SU-DHL-6 (cell line): ENCODE data around the gene AKAP6.

ENCODE experiments used
- H2AFZ ChIP-seq: fragments of 200-600 bp; sonication (generic); 2 replicates; pipeline ENCODE4 v1.6.1; 2014; ENCODE audit warnings: low read depth, mild to moderate bottlenecking, moderate library complexity, mixed read lengths, antibody characterized with exemption, low read length; ENCODE audit not compliant: severe bottlenecking
- H3F3A ChIP-seq: fragments of 200-600 bp; shearing (Covaris generic); 2 replicates; pipeline ENCODE4 v1.6.0; 2016; ENCODE audit warnings: antibody characterized with exemption, mild to moderate bottlenecking; ENCODE audit not compliant: insufficient read depth
- H3K27ac ChIP-seq: fragments of 200-600 bp; sonication (generic); 2 replicates; pipeline ENCODE4 v1.5.1; 2016; ENCODE audit warnings: low read depth, mild to moderate bottlenecking, low read length, moderate library complexity, mixed read lengths
- H3K27me3 ChIP-seq: fragments of 200-600 bp; sonication (generic), shearing (Covaris generic); 2 replicates; pipeline ENCODE4 v1.6.0; 2014; ENCODE audit warnings: mild to moderate bottlenecking, low read length
- H3K36me3 ChIP-seq: fragments of 200-600 bp; sonication (generic); 2 replicates; pipeline ENCODE4 v1.6.1; 2014; ENCODE audit warnings: mild to moderate bottlenecking, low read length, mixed read lengths
- H3K4me2 ChIP-seq: fragments of 300-600, 200-600 bp; shearing (Covaris generic), sonication (generic); 2 replicates; pipeline ENCODE4 v1.6.0; 2014; ENCODE audit warnings: low read length, low read depth, mild to moderate bottlenecking; ENCODE audit not compliant: poor library complexity, severe bottlenecking
- H3K4me3 ChIP-seq: fragments of 200-600 bp; sonication (generic); 2 replicates; pipeline ENCODE4 v1.5.1; 2014; ENCODE audit warnings: antibody characterized with exemption, low read length, mild to moderate bottlenecking, mixed read lengths; ENCODE audit not compliant: insufficient read depth, poor library complexity, severe bottlenecking
- H3K79me2 ChIP-seq: fragments of 200-600 bp; sonication (generic); 2 replicates; pipeline ENCODE4 v1.6.1; 2014; ENCODE audit warnings: mild to moderate bottlenecking, low read length, moderate library complexity; ENCODE audit not compliant: insufficient read depth
- H3K9ac ChIP-seq: fragments of 200-600 bp; sonication (generic); 2 replicates; pipeline ENCODE4 v1.7.0; 2014; ENCODE audit warnings: mild to moderate bottlenecking, low read length
- H3K9me2 ChIP-seq: fragments of 200-600 bp; sonication (generic); replicated peaks from 2 replicates; pipeline ENCODE4 v1.6.1; 2014; ENCODE audit warnings: low read length; ENCODE audit not compliant: insufficient read depth
- H3K9me3 ChIP-seq: fragments of 200-600 bp; sonication (generic); 2 replicates; pipeline ENCODE4 v1.6.1; 2014; ENCODE audit warnings: low read length, mixed read lengths; ENCODE audit not compliant: insufficient read depth
- H4K20me1 ChIP-seq: fragments of 200-600 bp; sonication (generic); 2 replicates; pipeline ENCODE4 v1.6.1; 2014; ENCODE audit warnings: low read depth, mild to moderate bottlenecking, antibody characterized with exemption, low read length, moderate library complexity, mixed read lengths
- EZH2phosphoT487 ChIP-seq: fragments of 200-600 bp; sonication (generic), shearing (Covaris generic); conservative IDR thresholded peaks from 2 replicates; pipeline ENCODE4 v1.6.1; 2018; ENCODE audit warnings: mild to moderate bottlenecking, antibody characterized with exemption, low read length, moderate library complexity, mixed read lengths
- TF ChIP-seq, protein P1 (sequence below): fragments of 200-600 bp; sonication (generic); IDR thresholded peaks from one replicate; pipeline ENCODE4 v1.5.1; 2017; ENCODE audit warnings: antibody characterized with exemption, mild to moderate bottlenecking, low read length, moderate library complexity; ENCODE audit not compliant: insufficient read depth, poor library complexity, severe bottlenecking

The AKAP6 gene

DNA sequence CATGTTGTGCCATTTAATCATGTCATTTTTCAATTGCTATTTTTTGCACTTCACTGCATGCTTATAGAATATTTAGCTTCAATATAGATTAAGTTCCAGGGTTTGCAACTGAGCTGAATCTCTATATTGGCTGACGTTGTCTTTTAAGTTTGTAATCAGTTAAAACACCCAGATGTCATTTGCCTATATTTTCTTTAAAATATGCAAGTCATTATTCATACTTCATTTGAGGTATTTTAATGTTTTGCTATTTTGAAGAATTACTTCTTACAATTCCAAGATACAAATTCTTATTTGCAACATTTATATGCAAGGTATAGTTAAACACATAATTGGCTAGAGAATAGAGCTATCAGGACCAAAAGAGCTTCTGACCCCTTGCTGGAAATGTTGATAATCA is 434.6 kb downstream of the AKAP6 start:
- Histone ChIP-seq H3F3A (no peaks in the 10 kb centered on the region), H3K9ac (no peak overlapping the region), H3K4me3 (no peak overlapping the region), H3K27me3 (no peaks in the 10 kb centered on the region), H2AFZ (no peak overlapping the region), H3K27ac (no peak overlapping the region), H4K20me1 (no peaks in the 10 kb centered on the region), H3K9me3 (no peaks in the 10 kb centered on the region), H3K79me2 (no peaks in the 10 kb centered on the region), H3K4me2 (no peak overlapping the region), H3K36me3 (no peaks in the 10 kb centered on the region), H3K9me2 (no peaks in the 10 kb centered on the region)
- no peak for TF ChIP-seq EZH2phosphoT487
- TF ChIP-seq, protein P1, sequence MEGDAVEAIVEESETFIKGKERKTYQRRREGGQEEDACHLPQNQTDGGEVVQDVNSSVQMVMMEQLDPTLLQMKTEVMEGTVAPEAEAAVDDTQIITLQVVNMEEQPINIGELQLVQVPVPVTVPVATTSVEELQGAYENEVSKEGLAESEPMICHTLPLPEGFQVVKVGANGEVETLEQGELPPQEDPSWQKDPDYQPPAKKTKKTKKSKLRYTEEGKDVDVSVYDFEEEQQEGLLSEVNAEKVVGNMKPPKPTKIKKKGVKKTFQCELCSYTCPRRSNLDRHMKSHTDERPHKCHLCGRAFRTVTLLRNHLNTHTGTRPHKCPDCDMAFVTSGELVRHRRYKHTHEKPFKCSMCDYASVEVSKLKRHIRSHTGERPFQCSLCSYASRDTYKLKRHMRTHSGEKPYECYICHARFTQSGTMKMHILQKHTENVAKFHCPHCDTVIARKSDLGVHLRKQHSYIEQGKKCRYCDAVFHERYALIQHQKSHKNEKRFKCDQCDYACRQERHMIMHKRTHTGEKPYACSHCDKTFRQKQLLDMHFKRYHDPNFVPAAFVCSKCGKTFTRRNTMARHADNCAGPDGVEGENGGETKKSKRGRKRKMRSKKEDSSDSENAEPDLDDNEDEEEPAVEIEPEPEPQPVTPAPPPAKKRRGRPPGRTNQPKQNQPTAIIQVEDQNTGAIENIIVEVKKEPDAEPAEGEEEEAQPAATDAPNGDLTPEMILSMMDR: no peak

DNA sequence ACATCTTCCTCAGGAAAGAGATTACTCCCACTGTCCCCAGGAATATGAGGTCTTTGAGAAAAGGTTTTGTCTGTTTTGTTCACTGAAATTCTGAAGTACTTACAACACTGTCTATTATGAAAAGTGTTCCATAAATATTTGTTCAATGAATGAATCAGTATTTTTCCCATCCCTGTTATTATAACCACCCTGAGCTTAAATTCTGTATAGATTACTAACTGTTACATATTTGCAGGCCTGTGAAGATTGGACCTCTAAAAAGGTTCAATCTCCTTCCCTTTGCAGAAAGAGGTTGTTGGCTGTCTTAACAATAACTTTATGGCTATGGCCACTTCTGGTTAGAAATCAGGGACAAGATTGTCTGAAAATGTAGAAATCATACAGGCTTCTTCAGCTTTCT is 435.0 kb downstream of the AKAP6 start:
- Histone ChIP-seq H3K4me3 (no peak overlapping the region), H3K79me2 (no peaks in the 10 kb centered on the region), H3K9me3 (no peaks in the 10 kb centered on the region), H3K9ac (no peak overlapping the region), H2AFZ (no peak overlapping the region), H3K9me2 (no peaks in the 10 kb centered on the region), H3K36me3 (no peaks in the 10 kb centered on the region), H3K4me2 (no peak overlapping the region), H4K20me1 (no peaks in the 10 kb centered on the region), H3K27ac (no peak overlapping the region), H3K27me3 (no peaks in the 10 kb centered on the region), H3F3A (no peaks in the 10 kb centered on the region)
- no peak for TF ChIP-seq EZH2phosphoT487
- TF ChIP-seq, protein P1: no peak

DNA sequence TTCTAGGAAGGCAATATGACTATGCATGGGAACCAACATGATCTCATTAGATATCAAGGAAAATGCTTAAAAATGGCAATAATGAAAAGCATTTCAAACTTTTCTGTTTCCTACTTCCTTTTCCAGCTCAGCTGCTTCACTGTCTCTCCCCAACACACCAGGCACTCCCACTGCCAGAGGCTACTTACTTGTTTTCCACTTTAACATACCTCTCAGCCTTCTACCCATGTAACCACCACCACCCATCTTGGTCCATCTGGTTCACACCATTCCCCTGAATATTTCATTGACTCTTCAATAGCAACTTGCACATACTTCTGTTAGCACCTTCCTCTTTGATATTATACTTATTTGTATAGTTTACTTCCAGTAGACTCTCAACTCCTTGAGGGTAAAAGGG is 441.3 kb downstream of the AKAP6 start:
- no peaks in the 10 kb centered on the region for H3K27me3 ChIP-seq
- no peak overlapping the region for H2AFZ ChIP-seq
- TF ChIP-seq EZH2phosphoT487: no peak
- TF ChIP-seq, protein P1: no peak
- no peaks in the 10 kb centered on the region for H3K79me2 ChIP-seq
- H3K36me3 ChIP-seq: no peaks in the 10 kb centered on the region
- H3K9me3 ChIP-seq: no peaks in the 10 kb centered on the region
- no peak overlapping the region for H3K4me2 ChIP-seq
- no peak overlapping the region for H3K9ac ChIP-seq
- no peak overlapping the region for H3K4me3 ChIP-seq
- no peaks in the 10 kb centered on the region for H3F3A ChIP-seq
- no peaks in the 10 kb centered on the region for H3K9me2 ChIP-seq
- no peak overlapping the region for H3K27ac ChIP-seq
- H4K20me1 ChIP-seq: no peaks in the 10 kb centered on the region

DNA sequence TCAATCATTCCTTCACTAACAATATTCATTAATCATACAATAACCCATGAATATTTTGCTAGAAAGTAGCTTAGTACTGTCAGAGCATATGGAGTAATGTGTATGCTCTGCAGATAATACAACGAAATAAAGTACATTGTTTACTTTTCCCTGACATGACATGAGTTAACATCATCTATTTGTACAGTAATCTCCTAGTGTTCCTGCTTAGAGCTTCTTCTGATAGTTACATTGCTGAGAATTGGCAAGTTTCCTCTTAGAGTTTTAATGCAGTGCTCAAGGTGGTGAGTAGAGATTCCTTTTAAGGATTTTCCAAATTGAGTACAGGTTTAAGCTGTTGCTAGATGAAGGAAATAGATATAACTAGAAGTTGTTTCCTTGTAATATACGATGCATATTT is 445.1 kb downstream of the AKAP6 start:
- no peak overlapping the region for H3K4me2 ChIP-seq

More for the DNA sequence above, 445.1 kb downstream of the AKAP6 start:
- Histone ChIP-seq H3K9me2 (no peaks in the 10 kb centered on the region), H3K27me3 (no peaks in the 10 kb centered on the region), H3K9me3 (no peaks in the 10 kb centered on the region), H3K9ac (no peak overlapping the region), H3K79me2 (no peaks in the 10 kb centered on the region), H2AFZ (no peak overlapping the region), H3F3A (no peaks in the 10 kb centered on the region), H3K36me3 (no peaks in the 10 kb centered on the region), H3K4me3 (no peak overlapping the region), H4K20me1 (no peaks in the 10 kb centered on the region), H3K27ac (no peak overlapping the region)
- TF ChIP-seq EZH2phosphoT487: no peak
